ENCODE results near the gene CAMK1D. TPM values are rescaled to one million over a fixed set of nuclear protein-coding genes. Genes with fewer than 3 reads are reported as not detected.

Gene CAMK1D
- total and polyA plus RNA-seq, 9 donors: 1.8 to 11.7 (median 5.5) TPM

DNA sequence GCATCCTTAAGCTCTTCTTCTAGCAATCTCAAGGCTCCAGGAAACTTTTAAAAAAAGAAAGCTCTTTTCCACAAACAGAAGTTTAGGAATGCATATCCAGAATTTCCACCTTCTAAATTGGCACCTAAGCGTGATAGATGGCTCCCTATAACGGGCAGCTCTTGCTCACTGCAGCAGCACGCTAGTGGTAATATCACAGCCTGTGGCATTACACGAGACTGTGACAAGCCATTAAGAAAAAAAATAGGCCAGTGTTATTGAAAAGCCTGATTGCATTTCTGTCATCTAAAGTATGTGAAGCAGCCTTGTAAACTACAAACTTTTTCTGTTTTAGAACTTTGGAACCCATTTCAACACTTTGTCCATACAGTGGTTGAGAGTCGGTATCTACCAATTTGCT is 263.8 kb downstream of the CAMK1D start:
- Histone ChIP-seq H3K27me3 (no peaks in the 10 kb centered on the region), H3K36me3 (no peaks in the 10 kb centered on the region), H3K4me3 (no peak overlapping the region), H3K27ac (no peak overlapping the region), H3K9me3 (no peaks in the 10 kb centered on the region), H3K4me1 (ENCODE audit: insufficient read depth) (no peaks in the 10 kb centered on the region)
- whole genome bisulfite sequencing, 3 donors: 88 to 90% (median 90%) methylated on average over 5 of the region's 5 CpGs
- intact Hi-C loops (cut with DNase I): no loop called here
- TF ChIP-seq EP300 (IDR thresholded peaks at IDR 0.05) (no peak), POLR2A (IDR thresholded peaks at IDR 0.05) (no peak)
- TF ChIP-seq, protein P1, sequence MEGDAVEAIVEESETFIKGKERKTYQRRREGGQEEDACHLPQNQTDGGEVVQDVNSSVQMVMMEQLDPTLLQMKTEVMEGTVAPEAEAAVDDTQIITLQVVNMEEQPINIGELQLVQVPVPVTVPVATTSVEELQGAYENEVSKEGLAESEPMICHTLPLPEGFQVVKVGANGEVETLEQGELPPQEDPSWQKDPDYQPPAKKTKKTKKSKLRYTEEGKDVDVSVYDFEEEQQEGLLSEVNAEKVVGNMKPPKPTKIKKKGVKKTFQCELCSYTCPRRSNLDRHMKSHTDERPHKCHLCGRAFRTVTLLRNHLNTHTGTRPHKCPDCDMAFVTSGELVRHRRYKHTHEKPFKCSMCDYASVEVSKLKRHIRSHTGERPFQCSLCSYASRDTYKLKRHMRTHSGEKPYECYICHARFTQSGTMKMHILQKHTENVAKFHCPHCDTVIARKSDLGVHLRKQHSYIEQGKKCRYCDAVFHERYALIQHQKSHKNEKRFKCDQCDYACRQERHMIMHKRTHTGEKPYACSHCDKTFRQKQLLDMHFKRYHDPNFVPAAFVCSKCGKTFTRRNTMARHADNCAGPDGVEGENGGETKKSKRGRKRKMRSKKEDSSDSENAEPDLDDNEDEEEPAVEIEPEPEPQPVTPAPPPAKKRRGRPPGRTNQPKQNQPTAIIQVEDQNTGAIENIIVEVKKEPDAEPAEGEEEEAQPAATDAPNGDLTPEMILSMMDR (IDR thresholded peaks at IDR 0.05): no peak
- no peak for DNase-seq

DNA sequence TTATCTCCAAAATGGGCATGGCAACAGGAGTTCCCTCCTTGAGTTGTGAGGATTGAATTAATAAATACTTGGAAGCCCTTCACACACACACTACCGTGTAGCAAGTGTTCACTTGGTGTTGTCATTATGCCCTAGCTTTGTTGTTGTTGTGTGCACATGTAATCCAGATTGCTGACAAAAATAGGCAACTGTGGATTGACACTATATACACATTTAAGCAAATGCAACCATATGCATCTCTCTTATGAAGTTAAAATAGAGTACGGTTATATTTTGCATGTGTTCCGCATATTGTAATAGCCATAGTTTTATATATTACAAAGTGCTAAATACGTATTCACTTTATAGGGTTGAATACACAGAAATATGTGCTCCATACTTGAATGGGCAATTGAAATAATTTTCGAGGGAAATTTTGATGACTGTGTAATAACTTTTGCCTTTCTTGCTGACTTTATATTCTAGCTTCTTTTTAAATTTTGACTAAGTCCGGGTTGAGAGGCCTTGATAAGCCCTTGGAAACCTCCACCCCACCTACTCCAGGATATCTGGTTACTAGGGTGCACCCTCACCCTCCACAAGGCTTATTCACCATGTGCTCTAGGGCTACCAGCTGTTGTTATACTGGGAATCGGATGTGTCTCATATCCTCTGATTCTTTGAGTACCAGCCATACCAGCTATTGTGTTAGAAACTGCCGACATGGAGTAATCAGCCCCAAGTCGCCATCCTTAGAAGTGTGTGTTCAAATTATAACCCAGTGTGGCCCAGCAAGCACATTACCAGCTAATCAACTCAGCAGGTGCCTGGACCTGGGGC is 265.0 kb downstream of the CAMK1D start:
- Histone ChIP-seq H3K4me1 (ENCODE audit: insufficient read depth) (no peaks in the 10 kb centered on the region), H3K27me3 (no peaks in the 10 kb centered on the region), H3K36me3 (no peaks in the 10 kb centered on the region), H3K27ac (no peak overlapping the region), H3K4me3 (no peak overlapping the region), H3K9me3 (no peaks in the 10 kb centered on the region)
- DNase-seq: no peak
- no peak for TF ChIP-seq EP300 (IDR thresholded peaks at IDR 0.05)
- no peak for TF ChIP-seq POLR2A (IDR thresholded peaks at IDR 0.05)
- TF ChIP-seq, protein P1 (IDR thresholded peaks at IDR 0.05): no peak
- WGBS, 3 donors: 88 to 91% (median 90%) methylated on average over 9 of the region's 9 CpGs
- intact Hi-C loops (cut with DNase I): no loop called here

DNA sequence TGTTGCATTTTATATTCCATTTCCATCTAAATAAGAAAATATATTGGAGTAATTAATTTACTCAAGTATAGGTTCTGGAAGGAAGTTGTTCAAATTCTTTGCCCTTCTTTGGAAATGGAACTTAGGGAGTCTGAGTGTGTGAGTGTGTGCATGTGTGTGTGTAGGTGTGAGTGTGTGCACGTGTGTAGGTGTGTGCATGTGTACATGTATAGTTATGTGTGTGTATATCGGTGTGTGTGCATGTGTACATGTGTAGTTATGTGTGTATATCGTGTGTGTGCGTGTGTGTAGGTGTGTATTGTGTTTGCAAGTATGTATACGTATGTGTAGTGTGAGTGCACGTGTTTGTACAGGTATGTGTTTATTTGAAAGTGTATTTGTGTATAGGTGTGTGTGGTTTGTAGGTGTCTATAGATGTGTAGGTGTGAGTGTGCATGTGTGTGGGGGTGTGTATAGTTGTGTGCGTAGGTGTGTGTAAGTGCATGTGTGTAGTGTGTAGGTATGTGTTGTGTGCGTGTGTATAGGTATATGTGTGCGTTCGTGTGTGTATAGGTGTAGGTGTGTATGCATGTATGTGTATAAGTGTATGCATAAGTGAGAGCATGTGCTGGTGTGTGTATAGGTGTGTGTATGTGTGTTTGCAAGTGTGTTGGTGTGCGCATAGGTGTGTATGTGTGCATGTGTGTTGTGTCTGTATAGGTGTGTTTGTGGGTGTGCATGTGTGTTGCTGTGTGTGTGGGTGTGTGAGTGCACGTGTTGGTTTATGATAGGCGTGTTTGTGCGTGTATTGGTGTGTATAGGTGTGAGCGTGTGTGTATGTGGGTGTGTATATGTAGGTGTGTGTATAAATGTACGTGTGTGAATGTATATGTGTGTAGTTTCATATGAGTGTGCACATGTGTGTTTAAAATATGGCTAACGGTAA is 266.2 kb downstream of the CAMK1D start:
- no peak overlapping the region for H3K27ac ChIP-seq
- H3K4me1 ChIP-seq (ENCODE audit: insufficient read depth): no peaks in the 10 kb centered on the region
- H3K27me3 ChIP-seq: no peaks in the 10 kb centered on the region
- intact Hi-C loops (cut with DNase I): no loop called here
- TF ChIP-seq, protein P1 (IDR thresholded peaks at IDR 0.05): no peak
- no peak for TF ChIP-seq POLR2A (IDR thresholded peaks at IDR 0.05)
- no peak for TF ChIP-seq EP300 (IDR thresholded peaks at IDR 0.05)
- H3K4me3 ChIP-seq: no peak overlapping the region
- 95 to 96% (median 96%) methylated on average over 17 of the region's 17 CpGs for WGBS, 3 donors
- no peaks in the 10 kb centered on the region for H3K9me3 ChIP-seq
- DNase-seq: no peak
- H3K36me3 ChIP-seq: no peaks in the 10 kb centered on the region

DNA sequence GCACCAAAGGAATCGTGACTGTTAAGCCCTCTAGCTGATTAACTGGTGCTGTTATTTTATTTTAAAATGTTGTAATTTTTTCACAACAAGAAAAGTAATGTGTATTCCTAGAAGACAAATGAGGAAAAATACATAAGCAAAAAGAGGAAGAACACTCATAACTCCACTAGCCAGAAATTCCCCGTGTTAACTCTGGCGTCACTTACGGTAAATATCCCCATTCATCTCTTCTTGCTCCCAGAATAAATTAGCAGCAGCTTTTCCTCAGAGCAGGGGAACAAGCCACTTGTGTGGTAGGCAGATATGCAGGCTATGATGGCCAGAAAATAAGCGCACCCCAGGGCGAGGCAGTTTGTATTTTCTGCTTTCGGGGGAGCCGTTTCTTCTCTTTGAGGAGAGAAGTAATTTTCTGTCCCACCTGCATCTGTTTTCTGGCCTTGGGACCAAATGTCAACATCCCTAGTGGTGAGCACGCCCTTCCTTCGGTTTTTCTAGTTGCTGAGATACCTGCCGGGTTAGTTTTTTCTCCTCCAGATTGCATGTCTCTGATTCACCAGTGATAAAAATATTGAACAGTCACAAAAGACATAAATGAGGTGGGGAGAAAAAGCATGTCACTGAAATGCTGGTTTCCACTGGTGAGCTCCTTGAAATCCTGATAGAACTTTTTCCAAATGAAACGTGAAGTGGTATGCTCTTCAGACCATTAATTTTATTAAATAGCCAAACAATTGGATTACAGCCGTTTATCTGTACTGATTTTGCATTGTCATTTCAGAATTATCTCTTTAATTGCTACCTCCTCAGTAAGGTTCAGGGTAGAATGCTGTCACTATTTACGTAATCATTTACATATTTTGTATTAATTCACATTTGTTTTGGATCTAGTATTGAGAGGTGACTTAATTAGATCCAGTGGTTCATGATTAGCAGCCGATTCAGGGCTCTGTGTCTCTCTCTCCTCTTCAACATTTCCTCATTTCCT is 268.1 kb downstream of the CAMK1D start:
- intact Hi-C loops (cut with DNase I): no loop called here
- no peak overlapping the region for H3K4me3 ChIP-seq
- no peak for TF ChIP-seq POLR2A (IDR thresholded peaks at IDR 0.05)
- TF ChIP-seq, protein P1 (IDR thresholded peaks at IDR 0.05): no peak
- no peak for TF ChIP-seq EP300 (IDR thresholded peaks at IDR 0.05)
- H3K4me1 ChIP-seq (ENCODE audit: insufficient read depth): no peaks in the 10 kb centered on the region
- H3K9me3 ChIP-seq: no peaks in the 10 kb centered on the region
- WGBS, 3 donors: 34 to 55% (median 53%) methylated on average over 15 of the region's 15 CpGs
- H3K27me3 ChIP-seq: no peaks in the 10 kb centered on the region
- H3K27ac ChIP-seq: no peak overlapping the region
- H3K36me3 ChIP-seq: no peaks in the 10 kb centered on the region
- no peak for DNase-seq
